ENCODE results near the gene TTC24. TPM values are rescaled to one million over a fixed set of nuclear protein-coding genes. Genes with fewer than 3 reads are reported as not detected.
"Not testable (repeated sequence)": the region's sequence is repeated elsewhere in the genome, so short reads cannot be mapped to it uniquely, and the experiment has no call there.

Gene TTC24
- total RNA-seq, 1 donor from 2014 or later, result not detected

DNA sequence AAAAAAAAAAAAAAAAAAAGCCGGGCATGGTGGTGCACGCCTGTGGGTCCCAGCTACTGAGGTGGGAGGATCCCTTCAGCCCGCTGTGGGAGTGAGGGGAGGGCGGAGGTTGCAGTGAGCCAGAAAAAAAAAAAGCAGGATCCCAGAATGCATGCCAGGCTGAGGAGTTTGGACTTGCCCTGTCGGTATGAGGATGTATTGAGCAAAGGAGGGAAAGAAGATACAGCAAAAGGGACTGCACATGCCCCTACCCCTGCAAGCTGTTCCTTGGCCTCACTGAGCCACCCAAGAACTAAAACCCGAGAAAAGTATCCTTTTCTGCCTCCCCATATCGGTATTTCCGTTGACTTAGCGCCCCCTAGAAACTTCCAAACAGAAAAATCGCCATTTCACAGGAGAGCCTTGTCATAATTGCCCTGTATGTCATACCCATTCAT is 23.1 kb downstream of the TTC24 start:
- DNase-seq (ENCODE audit: extremely low read depth, low read depth, low spot score), result no peak

DNA sequence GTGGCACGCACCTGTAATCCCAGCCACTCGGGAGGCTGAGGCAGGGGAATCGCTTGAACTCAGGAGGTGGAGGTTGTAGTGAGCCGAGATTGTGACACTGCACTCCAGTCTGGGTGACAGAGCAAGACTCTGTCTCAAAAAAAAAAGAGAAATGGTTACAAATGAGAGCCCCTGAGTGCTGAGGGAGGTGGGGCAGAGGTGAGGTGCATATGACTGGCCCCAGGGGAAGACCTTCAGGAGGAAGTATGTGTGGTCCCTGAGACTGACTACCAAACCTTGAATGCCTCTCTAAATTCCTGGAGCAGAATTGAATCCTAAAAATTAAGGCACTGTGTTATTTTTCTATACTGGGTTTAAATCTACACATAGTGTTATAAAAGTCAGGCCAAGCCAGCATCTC is 27.8 kb downstream of the TTC24 start:
- DNase-seq (ENCODE audit: extremely low read depth, low read depth, low spot score), result not testable (repeated sequence)

GRCh38 chr1:156608036-156608674 is 28.6 kb downstream of the TTC24 start:
- peak; percentile 48 for DNase-seq (ENCODE audit: extremely low read depth, low read depth, low spot score)

DNA sequence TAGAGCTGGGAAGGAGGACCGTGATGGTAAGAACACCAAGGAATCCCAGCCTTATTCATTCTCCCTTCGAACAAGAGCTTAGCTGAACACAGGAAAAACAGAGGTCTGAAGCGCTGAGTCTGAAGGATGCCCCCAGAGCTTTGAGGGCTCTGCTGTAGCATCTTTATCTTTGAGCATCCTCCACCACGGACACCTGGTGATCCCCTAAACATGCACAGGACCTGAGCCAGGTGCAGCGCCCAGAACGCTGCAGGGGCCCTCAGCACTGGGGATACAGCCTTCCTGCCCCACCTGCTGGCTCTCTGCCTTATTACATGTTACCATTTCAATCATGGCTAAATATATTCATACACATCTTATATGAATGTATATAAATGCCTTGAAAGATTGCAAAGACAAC is 29.5 kb downstream of the TTC24 start:
- no peak for DNase-seq (ENCODE audit: extremely low read depth, low read depth, low spot score)

DNA sequence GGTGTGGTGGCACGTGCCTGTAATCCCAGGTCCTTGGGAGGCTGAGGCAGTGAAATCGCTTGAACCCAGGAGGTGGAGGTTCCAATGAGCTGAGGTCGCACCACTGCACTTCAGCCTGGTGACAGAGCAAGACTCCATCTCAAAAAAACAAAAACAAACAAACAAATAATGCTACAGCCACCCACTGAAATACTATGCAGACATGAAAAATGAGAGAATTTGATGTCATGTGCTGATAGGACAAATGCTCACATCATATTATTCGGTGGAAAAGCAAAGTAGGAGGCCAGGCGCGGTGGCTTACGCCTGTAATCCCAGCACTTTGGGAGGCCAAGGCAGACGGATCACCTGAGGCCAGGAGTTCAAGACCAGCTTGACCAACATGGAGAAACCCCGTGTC is 30.5 kb downstream of the TTC24 start:
- not testable (repeated sequence) for DNase-seq (ENCODE audit: extremely low read depth, low read depth, low spot score)

DNA sequence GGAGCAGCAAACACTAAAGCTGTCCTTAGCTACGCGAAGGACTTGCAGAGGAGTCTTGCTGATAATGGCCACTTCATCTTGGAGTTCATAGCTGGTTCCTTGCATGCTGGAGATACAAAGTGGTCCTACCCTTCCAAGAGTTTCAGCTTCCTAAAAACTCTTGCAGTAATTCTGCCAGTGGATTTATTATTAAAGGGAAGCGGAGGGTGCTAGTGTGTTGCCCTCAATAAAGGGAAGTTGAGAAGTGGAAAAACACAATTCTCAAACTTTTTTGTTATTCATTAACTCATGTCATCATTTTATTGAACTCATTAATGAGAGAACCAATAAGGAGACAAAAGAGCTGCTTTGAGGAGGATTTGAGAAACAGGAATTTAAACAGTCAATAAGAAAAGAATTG is 33.1 kb downstream of the TTC24 start:
- no peak for DNase-seq (ENCODE audit: extremely low read depth, low read depth, low spot score)

GRCh38 chr1:156615946-156616345 is 36.4 kb downstream of the TTC24 start:
- DNase-seq (ENCODE audit: extremely low read depth, low read depth, low spot score), result no peak

- DNase-seq (ENCODE audit: extremely low read depth, low read depth, low spot score), result no peak
Observed at GRCh38 chr1:156616463-156616862, 36.9 kb downstream of the TTC24 start.

DNA sequence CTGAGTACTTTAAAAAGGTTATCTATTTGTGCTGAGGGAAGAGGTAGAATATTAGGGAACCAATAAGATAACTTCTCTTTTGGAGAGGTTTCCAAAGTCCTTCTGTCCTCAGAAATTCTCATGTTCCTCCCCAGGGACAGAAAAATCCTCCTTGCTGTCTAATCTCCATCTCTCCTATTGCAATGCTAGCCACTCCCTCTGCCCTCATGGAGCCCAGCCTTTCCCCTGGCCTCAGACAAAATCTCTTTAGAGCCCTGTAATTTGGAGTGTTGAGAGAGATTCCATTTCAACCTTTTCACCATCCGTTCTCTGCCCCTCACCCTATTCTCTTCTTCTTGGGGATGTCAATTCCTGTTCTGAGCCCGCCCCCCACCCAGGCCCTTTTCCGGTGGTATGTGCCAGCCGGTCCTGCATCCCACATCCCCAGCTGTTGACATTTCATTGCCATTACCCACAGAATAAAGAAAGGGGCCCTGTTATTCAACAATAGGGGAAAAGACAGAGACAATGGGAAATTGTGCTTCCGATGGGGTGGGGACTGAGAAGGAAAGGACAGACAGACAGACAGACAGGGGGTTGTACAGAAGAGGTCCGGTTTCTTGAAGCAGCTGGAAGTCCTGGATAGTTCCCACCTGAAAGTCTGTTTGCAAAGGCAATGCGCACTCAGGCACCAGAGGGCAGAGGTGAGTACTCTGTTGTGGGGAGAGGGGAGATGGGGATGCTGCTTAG is 39.5 kb downstream of the TTC24 start, which contains the start of gene HAPLN2:
Gene HAPLN2 (plus strand): TSS at position 563 of the 729 bp plus-strand sequence. CDS start 4,076 bp downstream, outside the sequence.
- no peak for DNase-seq (ENCODE audit: extremely low read depth, low read depth, low spot score)

DNA sequence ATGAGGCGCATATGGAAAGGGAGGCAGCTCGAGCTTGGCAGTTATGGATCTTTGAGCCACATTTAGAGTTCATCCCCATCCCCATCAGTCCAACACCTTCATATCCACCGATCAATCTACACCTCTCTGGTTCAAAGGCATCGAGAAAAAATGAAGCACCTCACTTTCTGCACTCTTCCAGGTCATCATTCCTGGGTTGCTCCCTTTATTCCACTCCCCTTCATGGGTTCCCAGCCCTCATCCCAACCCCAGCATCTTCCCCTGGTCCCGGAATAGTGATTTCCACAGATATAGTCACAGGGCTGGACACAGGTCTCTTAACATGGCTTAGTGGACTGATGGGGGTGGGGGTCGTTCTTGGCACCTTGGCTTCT is 40.0 kb downstream of the TTC24 start:
- DNase-seq (ENCODE audit: extremely low read depth, low read depth, low spot score), result no peak

DNA sequence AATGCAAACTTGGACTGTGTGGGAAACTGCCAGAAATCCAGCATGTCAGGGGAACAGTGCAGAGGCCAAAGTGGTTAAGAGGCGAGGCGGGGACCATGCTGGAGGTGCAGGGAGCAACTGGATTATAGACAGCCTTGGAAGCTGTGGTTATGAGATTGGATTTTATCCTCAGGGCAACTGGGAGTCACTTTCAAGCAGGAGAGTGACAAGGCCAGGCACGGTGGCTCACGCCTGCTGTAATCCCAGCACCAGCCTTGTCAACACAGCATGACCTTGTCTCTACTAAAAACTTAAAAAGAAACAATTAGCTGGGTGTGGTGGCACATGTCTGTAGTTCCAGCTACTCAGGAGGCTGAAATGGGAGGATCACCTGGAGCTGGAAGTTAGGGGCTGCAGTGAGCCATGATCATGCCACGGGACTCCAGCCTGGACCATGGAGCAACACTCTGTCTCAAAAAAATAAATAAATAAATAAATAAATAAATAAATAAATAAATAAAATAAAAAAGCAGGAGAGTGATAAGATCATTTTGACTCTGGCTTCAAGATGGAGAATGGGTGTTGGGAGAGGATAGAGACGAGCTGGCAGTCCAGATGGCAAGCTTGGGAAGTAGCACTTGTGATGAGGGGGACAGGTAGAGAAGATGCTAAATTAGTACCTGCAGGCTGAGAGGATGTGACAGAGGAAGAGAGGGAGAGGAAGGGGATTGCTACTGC is 43.2 kb downstream of the TTC24 start:
- no peak for DNase-seq (ENCODE audit: extremely low read depth, low read depth, low spot score)

GRCh38 chr1:156623946-156624813 is 44.7 kb downstream of the TTC24 start:
- no peak for DNase-seq (ENCODE audit: extremely low read depth, low read depth, low spot score)

- no peak for DNase-seq (ENCODE audit: extremely low read depth, low read depth, low spot score)
Observed at GRCh38 chr1:156624814-156625435, 45.4 kb downstream of the TTC24 start.

DNA sequence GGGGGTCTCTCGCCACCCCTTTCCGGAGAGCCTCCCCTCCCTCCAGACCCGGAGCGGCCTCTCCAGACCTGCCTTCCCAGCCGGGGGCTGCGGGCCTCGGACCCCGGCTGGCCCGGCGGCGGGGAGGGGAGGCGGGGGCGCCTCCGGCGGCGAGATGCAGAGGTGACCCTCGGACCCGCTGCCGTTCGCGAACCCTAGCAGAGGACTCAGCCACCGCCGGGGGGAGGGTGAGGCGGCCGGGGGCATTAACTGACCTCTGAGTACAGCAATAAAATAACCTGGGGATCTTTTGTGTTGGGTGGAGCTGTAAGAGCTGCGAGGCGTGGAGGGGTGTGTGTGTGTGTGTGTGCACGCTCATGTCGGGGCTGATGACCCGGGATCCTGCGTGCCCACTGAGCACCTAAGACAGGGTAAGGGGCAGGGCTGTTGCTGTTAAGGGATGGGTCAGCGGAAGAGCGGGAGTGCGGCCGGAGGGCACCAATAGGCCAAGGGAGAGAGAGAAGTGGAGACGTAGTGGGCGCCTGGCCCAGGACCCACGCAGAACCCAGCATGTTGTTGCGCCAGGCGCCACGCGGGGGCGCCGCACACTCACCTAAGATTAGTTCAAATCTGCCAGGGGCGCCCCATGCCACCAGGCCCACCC is 46.0 kb downstream of the TTC24 start:
- DNase-seq (ENCODE audit: extremely low read depth, low read depth, low spot score), result no peak

GRCh38 chr1:156626079-156626438 is 46.5 kb downstream of the TTC24 start:
- no peak for DNase-seq (ENCODE audit: extremely low read depth, low read depth, low spot score)

DNA sequence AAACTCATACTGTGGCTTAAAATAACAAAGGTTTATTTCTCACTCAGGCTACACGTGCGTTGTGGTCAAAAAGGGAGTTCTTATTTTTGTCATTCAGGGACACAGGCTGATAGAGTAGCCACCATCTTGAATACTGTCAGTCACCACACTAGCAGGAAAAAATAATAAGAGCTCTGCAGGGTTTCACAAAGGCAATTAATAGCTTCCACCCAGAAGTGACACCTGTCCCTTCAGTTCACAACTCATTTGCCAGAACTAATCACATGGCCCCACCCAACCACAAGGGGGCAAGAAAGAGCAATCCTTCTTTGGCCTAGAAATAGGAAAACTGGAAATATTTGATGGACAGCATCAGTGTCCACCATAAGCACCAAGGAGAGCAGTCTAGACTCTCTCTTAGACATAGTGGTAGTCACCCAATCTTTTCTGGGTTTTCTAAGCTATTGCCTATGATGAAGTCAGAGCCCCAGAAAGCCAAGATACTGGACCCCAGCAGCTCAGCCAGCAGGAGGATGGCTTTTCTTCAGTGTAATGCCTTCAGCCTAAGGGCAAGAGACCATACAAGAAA is 47.9 kb downstream of the TTC24 start:
- DNase-seq (ENCODE audit: extremely low read depth, low read depth, low spot score), result no peak

GRCh38 chr1:156629823-156630449 is 50.4 kb downstream of the TTC24 start:
- DNase-seq (ENCODE audit: extremely low read depth, low read depth, low spot score), result no peak

DNA sequence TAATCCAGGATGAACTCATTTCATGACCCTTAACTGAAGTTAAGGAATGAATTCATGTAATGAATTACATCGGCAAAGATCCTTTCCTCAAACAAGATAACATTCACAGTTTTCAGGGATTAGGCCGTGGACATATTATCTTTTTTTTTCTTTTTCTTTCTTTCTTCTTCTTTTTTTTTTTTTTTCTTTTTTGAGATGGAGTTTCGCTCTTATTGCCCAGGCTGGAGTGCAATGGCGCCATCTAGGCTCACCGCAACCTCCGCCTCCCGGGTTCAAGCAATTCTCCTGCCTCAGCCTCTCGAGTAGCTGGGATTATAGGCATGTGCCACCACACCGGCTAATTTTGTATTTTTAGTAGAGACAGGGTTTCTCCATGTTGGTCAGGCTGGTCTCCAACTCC is 51.6 kb downstream of the TTC24 start:
- not testable (repeated sequence) for DNase-seq (ENCODE audit: extremely low read depth, low read depth, low spot score)

DNA sequence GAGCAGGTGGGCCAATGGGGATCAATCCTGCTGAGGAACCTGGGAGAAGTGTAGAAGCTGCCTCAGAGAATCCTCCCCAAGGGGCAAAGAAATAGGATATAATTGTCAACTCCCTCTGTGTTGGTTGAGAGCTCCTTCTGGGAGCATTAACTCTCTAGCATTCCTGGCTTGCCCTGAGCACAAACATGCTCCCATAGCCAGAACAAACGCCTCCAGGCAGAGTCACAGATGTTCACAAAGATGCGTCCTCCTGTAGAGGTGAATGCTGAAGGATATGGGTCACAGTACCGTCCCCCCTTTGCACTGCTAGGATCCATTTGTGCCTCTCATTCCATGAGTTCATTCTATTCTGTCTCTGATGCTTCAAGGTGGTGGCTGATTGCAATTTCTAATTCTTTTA is 52.8 kb downstream of the TTC24 start:
- DNase-seq (ENCODE audit: extremely low read depth, low read depth, low spot score), result no peak
